ENCODE measurements around the gene RPL7L1. TPM values are rescaled to one million over a fixed set of nuclear protein-coding genes. Genes with fewer than 3 reads are reported as not detected.

Gene RPL7L1
- total and polyA plus RNA-seq, 2 of the 13 experiments (the other 11 are each of a cell fraction or from before 2014, with no cell fraction given): 51.6 to 179 TPM

- TF ChIP-seq HDAC2 (CRISPR knock-in tag; IDR thresholded peaks at IDR 0.05): no peak; the same call in 1 of the 2 replicates
- no peak for TF ChIP-seq ZFP82 (CRISPR knock-in tag; IDR thresholded peaks at IDR 0.05; ENCODE audit: borderline replicate concordance)
- peak; percentile 57; the same call in 1 of the 2 replicates for TF ChIP-seq GABPB1 (CRISPR knock-in tag; IDR thresholded peaks at IDR 0.05)
- no peak for TF ChIP-seq KDM4B (CRISPR knock-in tag; IDR thresholded peaks at IDR 0.05)
- 0 out of 2 replicates have a peak, but pooled peaks have one; percentile 23 for TF ChIP-seq ZNF205 (CRISPR knock-in tag; IDR thresholded peaks at IDR 0.05)
- TF ChIP-seq ETV5 (CRISPR knock-in tag; IDR thresholded peaks at IDR 0.05; ENCODE audit: borderline replicate concordance): peak; percentile 90
- TF ChIP-seq ZNF616 (CRISPR knock-in tag; IDR thresholded peaks at IDR 0.05; ENCODE audit: low read depth): no peak
- TF ChIP-seq MTF2 (CRISPR knock-in tag; IDR thresholded peaks at IDR 0.05; ENCODE audit: borderline replicate concordance): no peak
- no peak for TF ChIP-seq GTF3A (CRISPR knock-in tag; conservative IDR thresholded peaks at IDR 0.05)
- no peak for TF ChIP-seq ZNF792 (CRISPR knock-in tag; IDR thresholded peaks at IDR 0.05)
- no peak for TF ChIP-seq MATR3 (CRISPR knock-in tag; IDR thresholded peaks at IDR 0.05)
- no peak for TF ChIP-seq GPBP1L1 (CRISPR knock-in tag; IDR thresholded peaks at IDR 0.05)
- TF ChIP-seq HMG20A (CRISPR knock-in tag; IDR thresholded peaks at IDR 0.05; ENCODE audit: borderline replicate concordance): peak; percentile 25; the same call in 1 of the 2 replicates
- TF ChIP-seq ATF1 (CRISPR knock-in tag; IDR thresholded peaks at IDR 0.05): no peak
- TF ChIP-seq HIVEP1 (CRISPR knock-in tag; IDR thresholded peaks at IDR 0.05): no peak
- no peak for TF ChIP-seq THAP7 (CRISPR knock-in tag; IDR thresholded peaks at IDR 0.05)
- TF ChIP-seq POGK (CRISPR knock-in tag; conservative IDR thresholded peaks at IDR 0.05): no peak
- no peak for TF ChIP-seq THAP9 (CRISPR knock-in tag; IDR thresholded peaks at IDR 0.05; ENCODE audit: borderline replicate concordance)
- peak; percentile 65 for TF ChIP-seq ZNF644 (CRISPR knock-in tag; IDR thresholded peaks at IDR 0.05; ENCODE audit: low read depth)
- TF ChIP-seq ZNF460 (CRISPR knock-in tag; IDR thresholded peaks at IDR 0.05; ENCODE audit: borderline replicate concordance): no peak
- TF ChIP-seq SOX5 (CRISPR knock-in tag; IDR thresholded peaks at IDR 0.05; ENCODE audit: borderline replicate concordance): no peak
- TF ChIP-seq ZNF12 (CRISPR knock-in tag; IDR thresholded peaks at IDR 0.05): peak; percentile 60; the same call in 1 of the 2 replicates
- TF ChIP-seq NKX3-1 (CRISPR knock-in tag; IDR thresholded peaks at IDR 0.05): no peak
- TF ChIP-seq ZBTB34 (CRISPR knock-in tag; IDR thresholded peaks at IDR 0.05): no peak
- no peak for TF ChIP-seq ZC3H13 (CRISPR knock-in tag; IDR thresholded peaks at IDR 0.05)
- no peak for TF ChIP-seq RFX5 (IDR thresholded peaks at IDR 0.05; ENCODE audit: low read depth, low read length)
These were observed 1.7 kb upstream of the RPL7L1 start (continued) for GRCh38 chr6:42877695-42878094.
